HG03097 (cell line): ENCODE results near the gene CTPS1.

Source experiments
- ATAC-seq: cut with Tn5 transposase; IDR thresholded peaks from one replicate; pipeline ENCODE4 v1.9.1; 2021; ENCODE audit not compliant: unreplicated experiment, low FRiP score

CTPS1 gene

GRCh38 chr1:40965531-40965930, 14.0 kb upstream of the CTPS1 start:
- ATAC-seq, result no peak

DNA sequence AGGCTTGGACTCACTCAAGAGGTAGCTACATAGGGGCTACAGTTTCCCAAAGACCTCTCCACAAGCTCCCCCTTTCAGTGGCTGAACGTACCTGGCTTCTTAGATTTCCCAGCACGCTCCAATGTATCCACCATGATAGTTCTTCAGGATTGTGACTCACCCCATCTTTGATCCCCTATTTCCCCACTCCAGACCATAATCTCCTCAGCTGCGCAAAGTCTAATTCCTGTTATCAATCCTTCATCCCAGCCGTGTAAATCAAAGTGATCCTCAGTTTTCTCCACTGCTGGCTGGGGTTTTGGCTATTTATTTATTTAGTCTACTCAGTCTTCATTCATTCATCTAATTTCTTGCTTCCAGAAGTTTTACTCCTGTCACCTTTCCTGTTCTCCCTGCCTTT, 13.1 kb upstream of the CTPS1 start:
- ATAC-seq, result no peak

DNA sequence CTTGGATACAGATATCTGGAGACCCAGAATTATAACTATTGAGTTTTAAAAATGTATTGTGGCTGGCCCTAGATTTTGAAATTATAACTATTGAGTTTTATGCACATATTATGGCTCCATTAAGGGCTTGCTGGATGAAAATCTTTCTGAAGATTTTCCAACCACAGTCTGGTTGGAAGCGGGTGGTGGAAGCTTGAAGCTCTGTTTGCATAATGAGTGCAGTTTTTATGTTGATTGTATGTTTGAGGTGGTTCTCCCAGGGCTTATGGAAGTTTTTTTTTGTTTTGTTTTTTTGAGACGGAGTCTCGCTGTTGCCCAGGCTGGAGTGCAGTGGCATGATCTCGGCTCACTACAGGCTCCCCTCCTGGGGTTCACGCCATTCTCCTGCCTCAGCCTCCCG, 10.1 kb upstream of the CTPS1 start:
- no peak for ATAC-seq

DNA sequence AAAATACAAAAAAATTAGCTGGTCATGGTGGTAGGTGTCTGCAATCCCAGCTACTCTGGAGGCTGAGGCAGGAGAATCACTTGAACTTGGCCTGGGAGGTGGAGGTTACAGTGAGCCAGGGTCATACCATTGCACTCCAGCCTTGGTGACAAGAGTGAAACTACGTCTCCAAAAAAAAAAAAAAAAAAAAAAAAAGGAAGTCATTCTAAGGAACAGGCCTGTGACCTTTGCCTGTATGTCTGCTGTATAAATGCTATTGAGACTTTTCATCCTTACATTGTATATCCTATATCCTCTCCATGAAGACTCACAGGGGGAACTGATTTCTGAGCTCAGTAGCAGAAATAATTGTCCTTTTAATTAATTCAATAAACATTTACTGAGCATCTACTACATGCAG, 7.5 kb upstream of the CTPS1 start:
- ATAC-seq, result no peak

- ATAC-seq, result no peak
Observed at GRCh38 chr1:40973912-40974311, 5.6 kb upstream of the CTPS1 start.

GRCh38 chr1:40974945-40975344, 4.6 kb upstream of the CTPS1 start:
- ATAC-seq, result no peak

- no peak for ATAC-seq
Observed at GRCh38 chr1:40976952-40977690, 2.4 kb upstream of the CTPS1 start.

DNA sequence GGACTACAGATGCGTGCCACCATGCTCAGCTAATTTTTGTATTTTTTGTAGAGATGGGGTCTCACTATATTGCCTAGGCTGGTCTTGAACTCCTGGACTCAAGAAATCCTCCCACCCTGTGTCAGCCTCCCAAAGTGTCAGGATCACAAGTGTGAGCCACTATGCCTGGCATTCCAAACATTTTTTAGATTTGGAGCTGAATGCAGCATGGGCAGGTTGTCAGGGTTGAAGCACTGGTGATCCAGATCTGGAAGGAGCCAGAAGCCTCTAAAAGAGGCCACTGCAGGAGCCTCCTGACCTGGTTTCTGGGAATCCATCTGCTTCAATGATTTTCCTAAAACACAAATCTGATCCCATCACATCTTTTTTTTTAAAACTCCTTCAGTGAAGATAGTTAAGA, 1.8 kb upstream of the CTPS1 start:
- ATAC-seq, result no peak

DNA sequence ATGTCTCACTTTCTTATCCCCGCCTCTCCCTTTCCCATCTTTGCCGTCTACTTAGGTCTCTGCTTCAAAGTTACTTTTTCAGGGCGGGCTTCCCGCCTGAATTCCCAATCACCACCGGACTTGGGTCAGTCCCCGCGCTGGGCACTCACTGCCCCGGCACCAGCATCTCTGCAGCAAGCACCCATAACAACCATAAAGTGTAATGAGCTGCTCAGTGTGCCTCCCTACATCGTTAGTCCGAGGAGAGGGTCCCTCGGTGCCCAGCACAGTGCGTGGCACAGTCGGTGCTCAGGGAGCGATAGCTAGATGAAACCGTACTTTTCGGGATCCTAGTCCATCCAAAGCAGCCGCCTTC, 633 bp upstream of the CTPS1 start:
- no peak for ATAC-seq

DNA sequence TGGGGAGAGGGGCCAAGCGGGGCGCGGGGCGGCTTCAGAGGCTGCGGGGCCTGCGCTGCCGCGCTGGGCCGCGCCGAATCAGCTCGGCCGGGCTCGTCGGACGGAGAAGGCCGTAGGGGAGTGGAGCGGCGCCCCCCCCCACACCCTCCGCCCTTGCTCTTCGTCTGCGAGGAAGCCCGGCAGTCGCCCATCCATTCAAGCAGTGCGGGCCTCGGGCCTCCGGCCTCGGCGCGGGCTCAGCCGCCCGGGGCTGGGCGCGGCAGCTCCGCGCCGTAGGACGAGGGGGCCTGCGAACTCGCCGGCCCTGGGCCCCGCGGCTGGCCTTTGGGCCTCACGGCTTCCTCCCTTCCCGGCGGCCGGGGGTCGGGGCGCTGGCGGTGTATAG, 564 bp downstream of the CTPS1 start:
- peak; percentile 16 for ATAC-seq

- no peak for ATAC-seq
Observed at GRCh38 chr1:40980453-40981121, 1.1 kb downstream of the CTPS1 start.

- no peak for ATAC-seq
Observed at GRCh38 chr1:40981691-40982448, 2.4 kb downstream of the CTPS1 start.

GRCh38 chr1:40982721-40983120, 3.2 kb downstream of the CTPS1 start:
- no peak for ATAC-seq

DNA sequence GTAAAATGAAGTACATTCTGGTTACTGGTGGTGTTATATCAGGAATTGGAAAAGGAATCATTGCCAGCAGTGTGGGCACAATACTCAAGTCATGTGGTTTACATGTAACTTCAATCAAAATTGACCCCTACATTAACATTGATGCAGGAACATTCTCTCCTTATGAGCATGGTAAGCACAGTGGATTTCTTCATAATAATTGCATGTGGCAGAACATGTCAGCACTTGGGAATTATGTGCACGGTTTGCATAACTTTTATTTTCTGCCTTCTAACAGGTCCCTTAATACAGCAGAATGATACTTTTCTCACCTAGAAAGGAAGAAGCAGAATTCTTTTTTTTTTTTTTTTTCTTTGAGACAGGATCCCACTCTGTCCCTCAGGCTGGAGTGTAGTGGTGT, 3.8 kb downstream of the CTPS1 start:
- no peak for ATAC-seq

DNA sequence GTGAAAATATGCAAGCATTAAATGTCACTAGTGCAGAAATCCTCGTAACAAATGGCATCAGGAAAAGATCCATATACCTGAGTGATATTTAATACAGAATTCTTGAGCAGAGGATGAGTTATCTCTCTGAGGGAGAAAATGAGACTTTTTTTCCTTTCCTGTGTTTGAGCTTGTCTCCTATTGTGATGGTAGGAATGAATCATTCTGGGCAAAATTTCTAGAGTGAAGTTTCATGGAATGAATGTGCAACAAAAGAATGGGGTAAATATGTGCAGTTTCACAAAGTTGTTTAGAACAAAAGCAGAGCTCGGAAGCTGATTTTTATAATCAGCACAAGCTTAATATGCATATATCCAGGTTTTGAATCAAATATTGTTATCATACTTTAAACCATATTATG, 4.6 kb downstream of the CTPS1 start:
- no peak for ATAC-seq

DNA sequence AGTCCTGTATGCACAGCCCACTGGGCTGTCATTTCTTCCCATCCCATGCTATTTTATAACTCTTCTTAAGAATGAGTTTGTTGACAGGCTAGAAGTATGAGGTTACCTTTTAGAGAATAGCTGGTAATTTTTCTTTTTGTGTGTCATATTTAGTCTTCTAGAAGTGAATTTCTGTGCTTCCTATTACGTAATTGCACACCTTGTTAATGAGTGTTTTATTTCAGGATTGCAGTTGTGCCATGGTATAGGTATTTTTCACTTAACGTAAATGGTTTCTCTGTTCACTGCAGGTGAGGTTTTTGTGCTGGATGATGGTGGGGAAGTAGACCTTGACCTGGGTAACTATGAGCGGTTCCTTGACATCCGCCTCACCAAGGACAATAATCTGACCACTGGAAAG, 5.0 kb downstream of the CTPS1 start:
- ATAC-seq, result no peak

- ATAC-seq, result no peak
Observed at GRCh38 chr1:40985161-40985560, 5.7 kb downstream of the CTPS1 start.

DNA sequence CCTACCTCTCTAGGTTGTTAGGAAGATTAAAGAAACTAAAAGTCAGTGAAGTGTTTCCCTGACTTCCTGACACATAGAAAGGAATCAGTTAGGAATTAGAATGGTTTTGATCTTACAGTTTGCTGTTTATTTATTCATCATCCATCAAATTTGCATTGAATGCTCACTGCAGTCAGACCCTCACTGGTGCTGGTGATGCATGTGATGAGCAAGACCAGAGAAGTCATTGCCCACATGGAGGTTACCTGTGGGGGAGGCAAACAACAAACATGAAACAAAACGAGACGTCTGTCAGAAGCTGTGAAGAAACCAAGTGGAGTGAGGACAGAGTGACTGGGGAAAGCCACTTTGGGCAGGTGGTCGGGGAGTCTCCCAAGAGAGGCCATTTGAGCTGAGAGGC, 6.4 kb downstream of the CTPS1 start:
- ATAC-seq, result no peak

- no peak for ATAC-seq
Observed at GRCh38 chr1:40986328-40986783, 6.9 kb downstream of the CTPS1 start.

DNA sequence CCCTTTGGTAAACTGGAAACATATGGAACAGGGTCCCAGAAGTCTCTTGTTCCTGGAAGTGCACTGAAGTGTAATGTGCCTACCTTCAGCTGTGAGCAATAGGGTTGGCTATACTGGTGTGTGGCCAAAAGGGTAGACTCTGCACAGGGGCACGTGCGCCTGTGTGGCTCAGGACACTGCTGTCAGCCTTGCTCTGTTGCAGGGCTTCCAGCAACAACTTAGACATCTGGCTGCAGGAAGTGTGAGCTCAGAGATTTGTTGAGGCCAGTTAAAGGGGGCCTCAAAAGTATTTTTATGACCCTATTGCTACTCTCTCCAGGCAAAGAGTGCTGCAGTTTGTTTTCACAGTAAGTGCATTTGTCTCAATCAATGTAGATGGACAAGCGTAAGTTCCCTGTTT, 7.5 kb downstream of the CTPS1 start:
- no peak for ATAC-seq

DNA sequence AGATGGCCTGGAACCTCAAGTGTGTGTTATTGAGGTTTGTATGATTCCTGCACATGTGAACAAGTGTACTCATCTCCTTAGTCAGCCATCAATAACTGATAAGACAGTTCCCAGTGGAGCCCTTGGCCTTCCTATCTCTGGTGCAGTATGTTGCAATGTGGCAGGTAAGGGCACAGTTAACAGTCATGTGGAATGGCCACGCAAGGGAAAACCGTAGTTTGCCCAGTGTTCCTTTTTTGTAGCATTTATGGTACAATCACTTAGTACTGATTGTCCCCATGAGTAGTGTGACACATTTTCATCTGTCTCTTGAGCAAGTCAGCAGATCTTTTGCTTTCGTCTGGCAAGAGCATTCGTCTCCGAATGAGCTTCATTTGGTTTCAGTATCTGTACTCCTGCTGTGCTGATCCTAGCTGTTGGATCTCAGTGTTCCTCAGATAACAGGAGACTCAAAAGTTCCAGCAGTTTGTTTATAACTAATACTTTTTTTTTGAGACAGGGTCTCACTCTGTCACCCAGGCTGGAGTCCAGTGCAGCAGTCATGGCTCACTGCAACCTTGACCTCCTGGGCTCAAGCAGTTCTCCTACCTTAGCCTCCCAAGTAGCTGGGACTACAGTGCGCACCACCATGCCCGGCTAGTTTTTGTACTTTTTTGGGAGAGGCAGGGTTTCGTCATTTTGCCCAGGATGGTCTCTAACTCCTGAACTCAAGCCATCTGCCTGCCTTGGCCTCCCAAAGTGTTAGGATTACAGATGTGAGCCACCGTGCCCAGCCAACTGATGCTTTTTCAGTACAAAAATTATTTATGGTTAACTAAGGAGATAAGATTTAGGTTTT, 8.2 kb downstream of the CTPS1 start:
- no peak for ATAC-seq
